Thyroid gland (tissue), 4 donors: Measurements from ENCODE around the gene PNMA6F.

Experiments
- CTCF ChIP-seq, 6 experiments: fragments of 200-600 bp in 3 of 6; fragments of 450-650 bp in 3 of 6; sonication (generic) in 3 of 6; IDR thresholded peaks; one replicate each; pipeline ENCODE4 v1.5.1; 2016 to 2019; ENCODE audit warnings: antibody characterized with exemption in 6 of 6, mild to moderate bottlenecking in 2 of 6, inconsistent platforms in 1 of 6, moderate library complexity in 1 of 6
- POLR2A ChIP-seq, 2 donors: fragments of 450-650 bp; IDR thresholded peaks; one replicate each; pipeline ENCODE4 v1.6.1; 2017; ENCODE audit warnings: antibody characterized with exemption in 2 of 2, mild to moderate bottlenecking in 2 of 2, moderate library complexity in 1 of 2

- TF ChIP-seq CTCF (IDR thresholded peaks at IDR 0.05) (no peak), POLR2A (IDR thresholded peaks at IDR 0.05) (no peak)
Measured at GRCh38 chrX:153370293-153371055, 48.9 kb upstream of the PNMA6F start.
